ENCODE results near the gene GLT6D1. TPM values are rescaled to one million over a fixed set of nuclear protein-coding genes. Genes with fewer than 3 reads are reported as not detected.

GLT6D1 gene
- total and polyA plus RNA-seq, 2 of the 4 experiments (the other 2 are of a cell fraction): not detected

GRCh38 chr9:135662758-135663450 lies 23.6 kb upstream of the GLT6D1 start, which contains the start of gene LCN9:
TSS of gene LCN9 (plus strand) at chr9:135663309. CDS start at chr9:135663322, 13 bp downstream.
- Histone ChIP-seq H2BK5ac (ENCODE audit: low read depth, low read length, poor library complexity, severe bottlenecking) (no peak within 1 kb of the TSS), H3K14ac (replicated peaks; ENCODE audit: low read depth, low read length) (no peak within 1 kb of the TSS), H4K20me1 (ENCODE audit: insufficient read depth, low read length) (no peaks in the 10 kb centered on the region), H3K27me3 (ENCODE audit: control insufficient read depth, insufficient read depth, low read length) (no peaks in the 10 kb centered on the region), H3K36me3 (ENCODE audit: control insufficient read depth, insufficient read depth, low read length) (no peaks in the 10 kb centered on the region), H2BK15ac (ENCODE audit: low read depth, low read length) (no peak within 1 kb of the TSS), H3K56ac (ENCODE audit: extremely low read depth, insufficient read depth, low read length) (no peak within 1 kb of the TSS), H3K18ac (ENCODE audit: low read depth, low read length) (no peak within 1 kb of the TSS), H3K79me1 (ENCODE audit: low read depth in 1 of 2, low read length in 2 of 2) (no peaks in the 10 kb centered on the region), H3K4me2 (ENCODE audit: low read depth, low read length) (no peak within 1 kb of the TSS), H3K4me1 (ENCODE audit: control insufficient read depth, insufficient read depth, low read length) (no peaks in the 10 kb centered on the region), H3K4ac (ENCODE audit: low read depth, low read length) (no peak within 1 kb of the TSS), H4K8ac (ENCODE audit: low read depth in 2 of 2, low read length in 2 of 2) (no peak within 1 kb of the TSS), H2AK9ac (replicated peaks; ENCODE audit: low read depth, low read length, poor library complexity) (no peak within 1 kb of the TSS), H4K91ac (ENCODE audit: insufficient read depth, low read depth, low read length) (no peak within 1 kb of the TSS), H2AFZ (replicated peaks; ENCODE audit: low read length, poor library complexity) (no peak within 1 kb of the TSS), H3K27ac (ENCODE audit: insufficient read depth, low read length) (no peak within 1 kb of the TSS), H3K4me3 (ENCODE audit: insufficient read depth, low read depth, low read length) (no peak within 1 kb of the TSS), H2BK20ac (ENCODE audit: low read depth, low read length) (no peak within 1 kb of the TSS), H3K23ac (ENCODE audit: low read depth, low read length) (no peak within 1 kb of the TSS), H2BK120ac (ENCODE audit: low read depth, low read length) (no peak within 1 kb of the TSS), H3K9me3 (ENCODE audit: control insufficient read depth, insufficient read depth, low read length) (peaks cover 2% of the 10 kb centered on the region), H4K5ac (ENCODE audit: low read depth, low read length) (no peak within 1 kb of the TSS), H3K9ac (ENCODE audit: low read depth, low read length) (no peak within 1 kb of the TSS), H3K9me1 (ENCODE audit: insufficient read depth, low read length) (no peaks in the 10 kb centered on the region), H2AK5ac (ENCODE audit: low read depth, low read length) (no peak within 1 kb of the TSS)
- ChIA-PET CTCF (no interaction called here), POLR2A (ENCODE audit: unreplicated experiment) (no interaction called here)
- DNase-seq (no peak), ATAC-seq (ENCODE audit: low read depth) (no peak)
- TF ChIP-seq MAFK (IDR thresholded peaks at IDR 0.05; ENCODE audit: low read depth, low read length) (no peak), RAD21 (IDR thresholded peaks at IDR 0.05; ENCODE audit: low read length) (no peak), RFX5 (IDR thresholded peaks at IDR 0.05; ENCODE audit: low read depth, low read length) (no peak), RCOR1 (IDR thresholded peaks at IDR 0.05; ENCODE audit: insufficient replicate concordance, low read length) (no peak), MXI1 (IDR thresholded peaks at IDR 0.05; ENCODE audit: borderline replicate concordance, low read depth, low read length) (no peak), BHLHE40 (IDR thresholded peaks at IDR 0.05; ENCODE audit: low read depth, low read length) (no peak), CEBPB (IDR thresholded peaks at IDR 0.05; ENCODE audit: low read depth, low read length) (no peak), MAZ (IDR thresholded peaks at IDR 0.05; ENCODE audit: borderline replicate concordance, low read depth, low read length) (no peak), NFE2L2 (IDR thresholded peaks at IDR 0.05; ENCODE audit: low read depth, low read length) (no peak), POLR2A (IDR thresholded peaks at IDR 0.05; ENCODE audit: low read depth, low read length) (no peak), FOS (IDR thresholded peaks at IDR 0.05; ENCODE audit: low read depth, low read length) (no peak), CHD1 (IDR thresholded peaks at IDR 0.05; ENCODE audit: low read depth, low read length) (no peak), SMC3 (IDR thresholded peaks at IDR 0.05; ENCODE audit: low read depth, low read length) (no peak)
- TF ChIP-seq, protein P1, sequence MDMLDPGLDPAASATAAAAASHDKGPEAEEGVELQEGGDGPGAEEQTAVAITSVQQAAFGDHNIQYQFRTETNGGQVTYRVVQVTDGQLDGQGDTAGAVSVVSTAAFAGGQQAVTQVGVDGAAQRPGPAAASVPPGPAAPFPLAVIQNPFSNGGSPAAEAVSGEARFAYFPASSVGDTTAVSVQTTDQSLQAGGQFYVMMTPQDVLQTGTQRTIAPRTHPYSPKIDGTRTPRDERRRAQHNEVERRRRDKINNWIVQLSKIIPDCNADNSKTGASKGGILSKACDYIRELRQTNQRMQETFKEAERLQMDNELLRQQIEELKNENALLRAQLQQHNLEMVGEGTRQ (IDR thresholded peaks at IDR 0.05; ENCODE audit: low read depth, low read length): no peak
- TF ChIP-seq, protein P2, sequence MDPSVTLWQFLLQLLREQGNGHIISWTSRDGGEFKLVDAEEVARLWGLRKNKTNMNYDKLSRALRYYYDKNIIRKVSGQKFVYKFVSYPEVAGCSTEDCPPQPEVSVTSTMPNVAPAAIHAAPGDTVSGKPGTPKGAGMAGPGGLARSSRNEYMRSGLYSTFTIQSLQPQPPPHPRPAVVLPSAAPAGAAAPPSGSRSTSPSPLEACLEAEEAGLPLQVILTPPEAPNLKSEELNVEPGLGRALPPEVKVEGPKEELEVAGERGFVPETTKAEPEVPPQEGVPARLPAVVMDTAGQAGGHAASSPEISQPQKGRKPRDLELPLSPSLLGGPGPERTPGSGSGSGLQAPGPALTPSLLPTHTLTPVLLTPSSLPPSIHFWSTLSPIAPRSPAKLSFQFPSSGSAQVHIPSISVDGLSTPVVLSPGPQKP (IDR thresholded peaks at IDR 0.05; ENCODE audit: borderline replicate concordance, low read depth, low read length): no peak
- TF ChIP-seq, protein P3, sequence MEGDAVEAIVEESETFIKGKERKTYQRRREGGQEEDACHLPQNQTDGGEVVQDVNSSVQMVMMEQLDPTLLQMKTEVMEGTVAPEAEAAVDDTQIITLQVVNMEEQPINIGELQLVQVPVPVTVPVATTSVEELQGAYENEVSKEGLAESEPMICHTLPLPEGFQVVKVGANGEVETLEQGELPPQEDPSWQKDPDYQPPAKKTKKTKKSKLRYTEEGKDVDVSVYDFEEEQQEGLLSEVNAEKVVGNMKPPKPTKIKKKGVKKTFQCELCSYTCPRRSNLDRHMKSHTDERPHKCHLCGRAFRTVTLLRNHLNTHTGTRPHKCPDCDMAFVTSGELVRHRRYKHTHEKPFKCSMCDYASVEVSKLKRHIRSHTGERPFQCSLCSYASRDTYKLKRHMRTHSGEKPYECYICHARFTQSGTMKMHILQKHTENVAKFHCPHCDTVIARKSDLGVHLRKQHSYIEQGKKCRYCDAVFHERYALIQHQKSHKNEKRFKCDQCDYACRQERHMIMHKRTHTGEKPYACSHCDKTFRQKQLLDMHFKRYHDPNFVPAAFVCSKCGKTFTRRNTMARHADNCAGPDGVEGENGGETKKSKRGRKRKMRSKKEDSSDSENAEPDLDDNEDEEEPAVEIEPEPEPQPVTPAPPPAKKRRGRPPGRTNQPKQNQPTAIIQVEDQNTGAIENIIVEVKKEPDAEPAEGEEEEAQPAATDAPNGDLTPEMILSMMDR (conservative IDR thresholded peaks at IDR 0.05; ENCODE audit: low read depth, low read length): no peak
- intact Hi-C loops (cut with micrococcal nuclease): no loop called here
- in situ Hi-C loops (cut with MboI; ENCODE audit: low sequenced_read_pairs): no loop called here
- dilution Hi-C loops (cut with HindIII; ENCODE audit: low sequenced_read_pairs, unreplicated experiment): no loop called here
- no CpG with 5 or more reads among the region's 25 CpGs for WGBS, 2 experiments (ENCODE audit: extremely low coverage in 2 of 2, insufficient read length in 1 of 2)
- no TSS peak for BruUV-seq (replicated peaks)

Measured in IMR-90 (cell line).